ENCODE results near the gene HNRNPAB.

HNRNPAB gene

DNA sequence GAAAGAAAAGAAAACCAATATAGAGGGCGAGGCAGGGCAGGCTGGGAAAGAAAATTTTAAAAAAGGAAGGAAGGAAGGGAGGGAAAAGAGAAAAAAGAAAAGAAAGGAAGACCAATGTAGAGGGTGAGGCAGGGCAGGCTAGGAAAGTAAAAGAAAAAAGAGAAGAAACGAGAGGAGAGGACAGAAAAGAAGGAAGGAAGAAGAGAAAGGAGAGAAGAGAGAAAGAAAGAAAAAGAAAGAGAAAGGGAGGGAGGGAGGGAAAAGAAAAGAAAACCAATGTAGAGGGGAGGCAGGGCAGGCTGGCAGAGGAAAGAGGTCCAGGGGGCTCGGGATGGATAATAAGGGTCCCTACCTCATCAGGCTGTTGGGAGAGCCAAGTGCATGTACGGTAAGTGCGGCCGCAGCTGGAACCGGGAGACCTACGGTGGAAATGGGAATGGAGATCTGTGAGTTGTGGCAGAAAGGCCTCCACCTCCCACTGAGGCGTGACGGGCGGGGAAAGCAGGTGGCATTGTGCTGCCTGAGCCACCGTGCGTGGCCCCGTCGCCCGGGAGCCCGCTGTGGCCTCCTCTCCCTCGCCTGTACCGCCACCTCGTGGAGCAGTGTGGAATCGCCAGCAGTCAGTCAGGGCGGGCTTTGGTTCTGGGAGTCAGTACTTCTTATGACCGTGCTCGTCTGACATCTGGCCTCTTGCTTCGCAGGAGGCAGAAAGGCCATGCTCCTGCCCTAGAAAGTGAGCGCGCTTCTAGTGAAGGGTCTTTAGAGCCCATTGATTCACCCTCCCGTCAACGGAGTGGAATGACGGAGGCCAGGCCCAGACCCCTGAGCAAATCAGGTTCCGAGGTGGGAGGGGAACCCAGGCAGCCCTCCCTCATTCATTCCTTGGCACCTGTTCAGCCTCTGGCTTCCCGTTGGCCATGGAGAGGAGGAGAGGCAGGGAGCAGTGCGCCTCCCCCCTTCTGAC lies 40.3 kb upstream of the HNRNPAB start:
- peak overlapping the region; percentile 80 for H2AFZ ChIP-seq
- H3K9ac ChIP-seq = no peak overlapping the region
- H3K4me1 ChIP-seq = no peaks in the 10 kb centered on the region
- no peak overlapping the region for H3K4me3 ChIP-seq (ENCODE audit: low read depth, low read length)
- no peaks in the 10 kb centered on the region for H3K27me3 ChIP-seq (ENCODE audit: control insufficient read depth, insufficient read depth, low read length)
- no peaks in the 10 kb centered on the region for H3K9me3 ChIP-seq (ENCODE audit: control insufficient read depth, low read length)
- H3K79me2 ChIP-seq = no peaks in the 10 kb centered on the region
- no peak overlapping the region for H3K27ac ChIP-seq
- H3K4me2 ChIP-seq (ENCODE audit: low read length) = peak overlapping the region; percentile 13
- peak; percentile 98 for TF ChIP-seq CTCF (IDR thresholded peaks at IDR 0.05)
- H3K36me3 ChIP-seq (ENCODE audit: control insufficient read depth, insufficient read depth, low read length) = no peaks in the 10 kb centered on the region

DNA sequence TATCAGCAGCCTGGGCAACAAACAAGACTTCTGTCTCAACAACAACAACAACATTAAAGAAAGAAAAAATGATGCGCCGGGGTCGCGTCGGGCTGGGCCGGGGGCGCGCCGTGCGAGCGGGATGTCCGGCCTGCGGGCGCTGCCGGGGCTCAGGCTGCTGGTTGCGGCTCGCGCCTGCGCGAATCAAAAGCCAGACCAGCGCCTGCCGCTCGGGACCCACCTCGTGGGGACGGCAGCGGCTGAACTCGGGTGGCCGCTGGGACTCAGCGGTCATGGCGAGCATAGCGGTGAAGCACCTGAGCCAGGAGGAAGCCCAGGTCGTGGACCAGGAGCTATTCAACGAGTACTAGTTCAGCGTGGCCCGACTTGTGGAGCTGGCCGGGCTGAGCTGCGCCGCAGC lies 38.8 kb upstream of the HNRNPAB start:
- Histone ChIP-seq H3K9me3 (ENCODE audit: control insufficient read depth, low read length) (no peaks in the 10 kb centered on the region), H3K79me2 (no peaks in the 10 kb centered on the region), H3K4me1 (no peaks in the 10 kb centered on the region), H3K27me3 (ENCODE audit: control insufficient read depth, insufficient read depth, low read length) (no peaks in the 10 kb centered on the region), H3K36me3 (ENCODE audit: control insufficient read depth, insufficient read depth, low read length) (no peaks in the 10 kb centered on the region), H3K27ac (no peak overlapping the region), H3K4me3 (ENCODE audit: low read depth, low read length) (no peak overlapping the region), H3K9ac (no peak overlapping the region), H2AFZ (peak overlapping the region; percentile 41), H3K4me2 (ENCODE audit: low read length) (no peak overlapping the region)
- no peak for TF ChIP-seq CTCF (IDR thresholded peaks at IDR 0.05)

GRCh38 chr5:178170455-178170854 lies 33.9 kb upstream of the HNRNPAB start:
- Histone ChIP-seq H3K4me3 (ENCODE audit: low read depth, low read length) (no peak overlapping the region), H3K4me2 (ENCODE audit: low read length) (no peak overlapping the region), H3K36me3 (ENCODE audit: control insufficient read depth, insufficient read depth, low read length) (no peaks in the 10 kb centered on the region), H2AFZ (no peak overlapping the region), H3K9ac (no peak overlapping the region), H3K4me1 (no peaks in the 10 kb centered on the region), H3K9me3 (ENCODE audit: control insufficient read depth, low read length) (no peaks in the 10 kb centered on the region), H3K27me3 (ENCODE audit: control insufficient read depth, insufficient read depth, low read length) (no peaks in the 10 kb centered on the region), H3K79me2 (no peaks in the 10 kb centered on the region), H3K27ac (no peak overlapping the region)
- TF ChIP-seq CTCF (IDR thresholded peaks at IDR 0.05) = no peak

- no peak for TF ChIP-seq CTCF (IDR thresholded peaks at IDR 0.05)
- no peaks in the 10 kb centered on the region for H3K79me2 ChIP-seq
- no peaks in the 10 kb centered on the region for H3K36me3 ChIP-seq (ENCODE audit: control insufficient read depth, insufficient read depth, low read length)
- no peak overlapping the region for H3K9ac ChIP-seq
- H3K4me1 ChIP-seq = no peaks in the 10 kb centered on the region
- no peak overlapping the region for H3K27ac ChIP-seq
- no peaks in the 10 kb centered on the region for H3K27me3 ChIP-seq (ENCODE audit: control insufficient read depth, insufficient read depth, low read length)
- no peak overlapping the region for H3K4me2 ChIP-seq (ENCODE audit: low read length)
- no peak overlapping the region for H3K4me3 ChIP-seq (ENCODE audit: low read depth, low read length)
- H2AFZ ChIP-seq = no peak overlapping the region
- H3K9me3 ChIP-seq (ENCODE audit: control insufficient read depth, low read length) = no peaks in the 10 kb centered on the region
These were observed 29.9 kb upstream of the HNRNPAB start for GRCh38 chr5:178174456-178174855.

DNA sequence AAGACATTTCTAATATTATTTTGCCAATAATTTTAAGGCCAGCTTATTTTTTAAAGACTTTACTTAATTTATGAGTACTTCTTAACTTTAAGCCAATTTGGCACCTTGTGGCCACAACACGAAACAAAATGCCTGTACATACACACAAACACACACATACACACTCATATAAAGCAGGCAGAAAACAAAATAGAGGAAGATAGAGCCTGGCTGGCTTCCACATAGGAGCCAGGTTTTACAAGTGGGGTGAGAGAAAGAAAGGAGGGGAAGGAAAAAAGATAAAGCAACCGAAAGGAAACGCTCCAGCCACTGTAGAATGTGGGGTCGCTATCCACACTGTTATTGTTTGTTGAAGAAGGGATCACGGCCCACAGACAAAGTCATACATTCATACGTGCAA lies 27.5 kb upstream of the HNRNPAB start:
- Histone ChIP-seq H3K36me3 (ENCODE audit: control insufficient read depth, insufficient read depth, low read length) (no peaks in the 10 kb centered on the region), H3K9me3 (ENCODE audit: control insufficient read depth, low read length) (no peaks in the 10 kb centered on the region), H3K4me2 (ENCODE audit: low read length) (no peak overlapping the region), H2AFZ (no peak overlapping the region), H3K27me3 (ENCODE audit: control insufficient read depth, insufficient read depth, low read length) (no peaks in the 10 kb centered on the region), H3K79me2 (no peaks in the 10 kb centered on the region), H3K9ac (no peak overlapping the region), H3K27ac (no peak overlapping the region), H3K4me3 (ENCODE audit: low read depth, low read length) (no peak overlapping the region), H3K4me1 (no peaks in the 10 kb centered on the region)
- no peak for TF ChIP-seq CTCF (IDR thresholded peaks at IDR 0.05)
